Erythroblast (primary cell): Measurements from ENCODE around the gene GTF3C1.

Experiments used
- GATA1 ChIP-seq: IDR thresholded peaks from 2 replicates; pipeline ENCODE4 v1.6.1; 2011; ENCODE audit warnings: low read depth, mild to moderate bottlenecking, control low read depth, low read length, moderate library complexity
- POLR2A ChIP-seq: IDR thresholded peaks from 2 replicates; pipeline ENCODE4 v1.6.1; 2011; ENCODE audit warnings: mild to moderate bottlenecking, low read length

GRCh38 chr16:27566417-27566816 lies 16.7 kb upstream of the GTF3C1 start:
- TF ChIP-seq POLR2A (no peak), GATA1 (no peak)
